Liver (tissue), 9 donors: ENCODE data around the gene INSR. TPM values are rescaled to one million over a fixed set of nuclear protein-coding genes. Genes with fewer than 3 reads are reported as not detected.

ENCODE experiments used
- DNase-seq: peaks from one replicate; pipeline ENCODE4 v3.0.0-alpha.2; 2017; ENCODE audit warnings: low spot score
- H3K27ac ChIP-seq, 2 donors: one replicate each; pipeline ENCODE4 v1.7.0; 2013; ENCODE audit warnings: inconsistent platforms in 2 of 2, low read length in 2 of 2, control low read depth in 1 of 2, low read depth in 1 of 2, mild to moderate bottlenecking in 1 of 2
- H3K27me3 ChIP-seq, 4 donors: one replicate each; pipeline versions ENCODE4 v1.6.1 to v1.7.0; 2013; ENCODE audit warnings: low read length in 3 of 4, inconsistent platforms in 1 of 4, mild to moderate bottlenecking in 1 of 4, moderate library complexity in 1 of 4; ENCODE audit not compliant: control insufficient read depth in 4 of 4, insufficient read depth in 4 of 4
- H3K36me3 ChIP-seq, 4 donors: one replicate each; pipeline versions ENCODE4 v1.6.1 to v1.7.0; 2013; ENCODE audit warnings: low read length in 3 of 4, mild to moderate bottlenecking in 3 of 4, low read depth in 1 of 4, moderate library complexity in 1 of 4; ENCODE audit not compliant: control insufficient read depth in 4 of 4, insufficient read depth in 3 of 4
- H3K4me1 ChIP-seq, 4 donors: one replicate each; pipeline versions ENCODE4 v1.6.1 to v1.7.0; 2013; ENCODE audit warnings: low read length in 3 of 4, mild to moderate bottlenecking in 3 of 4, moderate library complexity in 1 of 4; ENCODE audit not compliant: control insufficient read depth in 4 of 4, insufficient read depth in 4 of 4
- H3K4me3 ChIP-seq, 3 donors: one replicate each; pipeline versions ENCODE4 v1.6.1 to v1.7.0; 2013; ENCODE audit warnings: low read length in 3 of 3, control low read depth in 1 of 3, low read depth in 1 of 3, mild to moderate bottlenecking in 1 of 3
- H3K9ac ChIP-seq, 2 donors: one replicate each; pipeline ENCODE4 v1.7.0; 2013; ENCODE audit warnings: low read length in 2 of 2, mild to moderate bottlenecking in 2 of 2, moderate library complexity in 2 of 2, control low read depth in 1 of 2, low read depth in 1 of 2
- H3K9me3 ChIP-seq, 4 donors: one replicate each; pipeline versions ENCODE4 v1.6.1 to v1.7.0; 2013; ENCODE audit warnings: low read length in 3 of 4; ENCODE audit not compliant: control insufficient read depth in 4 of 4
- CTCF ChIP-seq: fragments of 150-350 bp; IDR thresholded peaks from 2 replicates; pipeline ENCODE4 v1.5.1; 2017; ENCODE audit warnings: improper control_type of control experiment, low read depth, low read length; ENCODE audit not compliant: missing input control
- EGR1 ChIP-seq, 2 donors: IDR thresholded peaks; 2 replicates each; pipeline ENCODE4 v1.6.1; 2016 to 2018; ENCODE audit warnings: antibody characterized with exemption in 2 of 2, low read depth in 2 of 2
- FOXA1 ChIP-seq: IDR thresholded peaks from 2 replicates; pipeline ENCODE4 v1.6.1; 2016; ENCODE audit warnings: antibody characterized with exemption
- FOXA2 ChIP-seq: IDR thresholded peaks from 2 replicates; pipeline ENCODE4 v1.6.1; 2016; ENCODE audit warnings: antibody characterized with exemption
- GABPA ChIP-seq, 2 donors: IDR thresholded peaks in 1 of 2; conservative IDR thresholded peaks in 1 of 2; 2 replicates each; pipeline ENCODE4 v1.6.1; 2016; ENCODE audit warnings: antibody characterized with exemption in 2 of 2, mild to moderate bottlenecking in 1 of 2, moderate library complexity in 1 of 2
- HNF4A ChIP-seq, 2 donors: conservative IDR thresholded peaks; 2 replicates each; pipeline ENCODE4 v1.6.1; 2016; ENCODE audit warnings: antibody characterized with exemption in 2 of 2, mild to moderate bottlenecking in 2 of 2
- JUND ChIP-seq, 2 donors: IDR thresholded peaks; 2 replicates each; pipeline ENCODE4 v1.6.1; 2016; ENCODE audit warnings: antibody characterized with exemption in 2 of 2
- MAX ChIP-seq: IDR thresholded peaks from 2 replicates; pipeline ENCODE4 v1.6.1; 2016; ENCODE audit warnings: antibody characterized with exemption
- RAD21 ChIP-seq, 2 donors: IDR thresholded peaks; 2 replicates each; pipeline ENCODE4 v1.6.1; 2016; ENCODE audit warnings: antibody characterized with exemption in 2 of 2, mild to moderate bottlenecking in 2 of 2
- REST ChIP-seq: IDR thresholded peaks from 2 replicates; pipeline ENCODE4 v1.6.1; 2016; ENCODE audit warnings: antibody characterized with exemption, mild to moderate bottlenecking
- RXRA ChIP-seq, 2 donors: IDR thresholded peaks; 2 replicates each; pipeline ENCODE4 v1.6.1; 2017 to 2018; ENCODE audit warnings: antibody characterized with exemption in 2 of 2, mild to moderate bottlenecking in 1 of 2
- TAF1 ChIP-seq: conservative IDR thresholded peaks from 2 replicates; pipeline ENCODE4 v1.6.1; 2016; ENCODE audit warnings: antibody characterized with exemption, mild to moderate bottlenecking
- ZBTB33 ChIP-seq: IDR thresholded peaks from 2 replicates; pipeline ENCODE4 v1.6.1; 2016; ENCODE audit warnings: antibody characterized with exemption
- WGBS: extraction: QIAGEN DNeasy Blood & Tissue Kit; methylation state at CpG from one replicate; pipeline ENCODE4 v1.1.7; 2013; 5-methylcytosine and 5-hydroxymethylcytosine counted together
- polyA plus RNA-seq, 2 donors: library from polyadenylated mRNA; stranded (reverse) in 1 of 2; unstranded in 1 of 2; fragments of 200-250 nt in 1 of 2; fragments of >200 nt in 1 of 2; fragmentation: Nextera tagmentation in 1 of 2; extraction: Ambion mirVana in 1 of 2; gene quantifications; one replicate each; pipeline versions ENCODE4 v1.2.1 to v1.2.3, GENCODE V29; 2013 to 2015
- total RNA-seq, 2 donors: library from RNA; depleted of rRNA; stranded (reverse); fragments of >200 nt; gene quantifications; one replicate each; pipeline ENCODE4 v1.2.3, GENCODE V29; 2014
- donor health status: healthy.
- donor health status: healthy.
- donor health status: healthy.
- donor health status: healthy.
- donor health status: healthy.

The INSR gene
- total and polyA plus RNA-seq, 4 donors: 16.5 to 97.5 (median 50.8) TPM

- H3K27ac ChIP-seq: no peak overlapping the region
- TF ChIP-seq GABPA (IDR thresholded peaks at IDR 0.05 in 1 of 2, conservative IDR thresholded peaks at IDR 0.05 in 1 of 2): no peak
- TF ChIP-seq MAX: no peak
- TF ChIP-seq REST: no peak
- TF ChIP-seq EGR1 (IDR thresholded peaks at IDR 0.05; ENCODE audit: low read depth in 2 of 2): no peak
- TF ChIP-seq TAF1: no peak
- TF ChIP-seq CTCF: no peak
- no peak for TF ChIP-seq RXRA (IDR thresholded peaks at IDR 0.05)
- no peak for TF ChIP-seq RAD21 (IDR thresholded peaks at IDR 0.05)
- TF ChIP-seq JUND (IDR thresholded peaks at IDR 0.05): no peak
- no peak for TF ChIP-seq FOXA2
- TF ChIP-seq FOXA1: no peak
- no peak for TF ChIP-seq ZBTB33
- no peaks in the 10 kb centered on the region for H3K27me3 ChIP-seq
- peaks cover 3 to 15% (median 12%) of the 10 kb centered on the region in 4 donors for H3K4me1 ChIP-seq
- H3K36me3 ChIP-seq: no peaks in the 10 kb centered on the region
- H3K4me3 ChIP-seq: no peak overlapping the region
- 93% methylated on average over 15 of the region's 15 CpGs for WGBS
- no peaks in the 10 kb centered on the region for H3K9me3 ChIP-seq
- DNase-seq: no peak
- H3K9ac ChIP-seq: no peak overlapping the region
Measured at GRCh38 chr19:7216373-7216902, 77.8 kb downstream of the INSR start.

GRCh38 chr19:7215176-7215575 is 79.0 kb downstream of the INSR start:
- H3K9ac ChIP-seq: no peak overlapping the region

More at GRCh38 chr19:7215176-7215575, 79.0 kb downstream of the INSR start:
- no peaks in the 10 kb centered on the region for H3K9me3 ChIP-seq
- no peaks in the 10 kb centered on the region for H3K36me3 ChIP-seq
- WGBS: 66% methylated on average over 7 of the region's 7 CpGs
- DNase-seq: no peak
- no peaks in the 10 kb centered on the region for H3K27me3 ChIP-seq
- H3K4me1 ChIP-seq: peaks cover 7 to 19% (median 16%) of the 10 kb centered on the region in 4 donors
- no peak for TF ChIP-seq HNF4A (conservative IDR thresholded peaks at IDR 0.05)
- H3K27ac ChIP-seq: no peak overlapping the region
- H3K4me3 ChIP-seq: no peak overlapping the region
